ENCODE data around the gene THSD7A. TPM values are rescaled to one million over a fixed set of nuclear protein-coding genes. Genes with fewer than 3 reads are reported as not detected.

THSD7A gene
- total RNA-seq, 1 donor from 2014 or later, result 0.28 TPM

GRCh38 chr7:11394438-11394837 lies 437.6 kb downstream of the THSD7A start:
- Mint-ChIP-seq H3K36me3 (peaks cover 6% of the 10 kb centered on the region), H3K9me3 (peaks cover 4% of the 10 kb centered on the region), H3K27me3 (ENCODE audit: insufficient read depth, low read depth) (peaks cover 8% of the 10 kb centered on the region), H3K27ac (no peak overlapping the region), H3K4me3 (no peak overlapping the region), H3K4me1 (no peaks in the 10 kb centered on the region)
- H2AFZ ChIP-seq (replicated peaks), result no peak overlapping the region
- no peak overlapping the region for H3K4me2 ChIP-seq
- no peaks in the 10 kb centered on the region for H3F3A ChIP-seq (ENCODE audit: low read depth)
- H3K9me3 ChIP-seq (ENCODE audit: low read depth), result no peaks in the 10 kb centered on the region
- H3K4me1 ChIP-seq, result no peaks in the 10 kb centered on the region
- H3K79me2 ChIP-seq (ENCODE audit: low read depth), result no peaks in the 10 kb centered on the region
- no peak overlapping the region for H3K27ac ChIP-seq
- H4K20me1 ChIP-seq (ENCODE audit: low read depth), result no peaks in the 10 kb centered on the region
- H3K9ac ChIP-seq, result no peak overlapping the region
- H3K27me3 ChIP-seq, result no peaks in the 10 kb centered on the region
- H3K4me3 ChIP-seq, result no peak overlapping the region
- no peak for DNase-seq (ENCODE audit: low spot score)
- TF ChIP-seq CTCF (IDR thresholded peaks at IDR 0.05) (no peak), EZH2phosphoT487 (IDR thresholded peaks at IDR 0.05) (no peak), EZH2 (IDR thresholded peaks at IDR 0.05) (no peak)
- H3K36me3 ChIP-seq, result no peaks in the 10 kb centered on the region

DNA sequence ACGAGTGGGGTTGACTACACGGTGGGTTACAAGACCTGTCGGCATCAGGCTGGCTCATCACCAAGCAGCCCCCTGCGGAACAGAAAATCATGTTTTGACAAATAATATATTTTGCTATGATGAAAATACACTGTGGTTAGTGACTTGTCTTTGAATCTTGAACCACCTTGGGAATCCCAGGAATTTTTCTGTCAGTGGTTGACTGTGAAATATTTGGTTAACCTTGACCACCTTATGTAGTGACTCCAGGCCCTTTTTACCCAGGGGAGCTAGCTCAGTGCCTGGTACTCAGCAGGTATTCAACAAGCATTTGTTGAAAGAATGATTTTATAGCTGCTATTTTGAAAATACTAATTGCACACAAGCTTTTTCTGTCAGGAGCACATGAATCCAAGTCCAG lies 452.4 kb downstream of the THSD7A start:
- Histone ChIP-seq H3K9me3 (ENCODE audit: low read depth) (no peaks in the 10 kb centered on the region), H3K79me2 (ENCODE audit: low read depth) (no peaks in the 10 kb centered on the region), H4K20me1 (ENCODE audit: low read depth) (no peaks in the 10 kb centered on the region), H3F3A (ENCODE audit: low read depth) (no peaks in the 10 kb centered on the region), H3K4me2 (no peak overlapping the region), H3K4me3 (no peak overlapping the region), H3K4me1 (no peaks in the 10 kb centered on the region), H3K27me3 (no peaks in the 10 kb centered on the region), H2AFZ (replicated peaks) (no peak overlapping the region), H3K9ac (no peak overlapping the region), H3K36me3 (no peaks in the 10 kb centered on the region), H3K27ac (no peak overlapping the region)
- Mint-ChIP-seq H3K36me3 (no peaks in the 10 kb centered on the region), H3K4me3 (no peak overlapping the region), H3K9me3 (no peaks in the 10 kb centered on the region), H3K4me1 (no peaks in the 10 kb centered on the region), H3K27ac (no peak overlapping the region), H3K27me3 (ENCODE audit: insufficient read depth, low read depth) (no peaks in the 10 kb centered on the region)
- DNase-seq (ENCODE audit: low spot score), result no peak
- TF ChIP-seq EZH2phosphoT487 (IDR thresholded peaks at IDR 0.05) (no peak), EZH2 (IDR thresholded peaks at IDR 0.05) (no peak), CTCF (IDR thresholded peaks at IDR 0.05) (no peak)

GRCh38 chr7:11376529-11376928 lies 455.5 kb downstream of the THSD7A start:
- no peak for DNase-seq (ENCODE audit: low spot score)
- no peaks in the 10 kb centered on the region for H3K27me3 Mint-ChIP-seq (ENCODE audit: insufficient read depth, low read depth)
- Histone ChIP-seq H4K20me1 (ENCODE audit: low read depth) (no peaks in the 10 kb centered on the region), H3K4me1 (no peaks in the 10 kb centered on the region), H3K36me3 (no peaks in the 10 kb centered on the region), H3K27me3 (no peaks in the 10 kb centered on the region), H3K9me3 (ENCODE audit: low read depth) (no peaks in the 10 kb centered on the region), H3K79me2 (ENCODE audit: low read depth) (no peaks in the 10 kb centered on the region), H3K4me3 (no peak overlapping the region), H3K27ac (no peak overlapping the region), H2AFZ (replicated peaks) (no peak overlapping the region), H3K4me2 (no peak overlapping the region), H3K9ac (no peak overlapping the region), H3F3A (ENCODE audit: low read depth) (no peaks in the 10 kb centered on the region)
- no peak overlapping the region for H3K27ac Mint-ChIP-seq
- H3K36me3 Mint-ChIP-seq, result no peaks in the 10 kb centered on the region
- no peaks in the 10 kb centered on the region for H3K4me1 Mint-ChIP-seq
- no peaks in the 10 kb centered on the region for H3K9me3 Mint-ChIP-seq
- TF ChIP-seq EZH2 (IDR thresholded peaks at IDR 0.05) (no peak), CTCF (IDR thresholded peaks at IDR 0.05) (no peak), EZH2phosphoT487 (IDR thresholded peaks at IDR 0.05) (no peak)
- H3K4me3 Mint-ChIP-seq, result no peak overlapping the region

Data from neural progenitor cell (in vitro differentiated cells).